Suprapubic skin (tissue), 4 donors: Measurements from ENCODE around the gene GFY. TPM values are rescaled to one million over a fixed set of nuclear protein-coding genes. Genes with fewer than 3 reads are reported as not detected.

ENCODE experiments used
- DNase-seq, 2 donors: peaks; one replicate each; pipeline ENCODE4 v3.0.0-alpha.2; 2019; ENCODE audit warnings: low spot score in 2 of 2
- H3K27ac ChIP-seq: fragments of 200-600 bp; sonication (generic); one replicate; pipeline ENCODE4 v1.5.1; 2019
- H3K27me3 ChIP-seq: fragments of 200-600 bp; sonication (generic); one replicate; pipeline ENCODE4 v1.5.1; 2019
- H3K36me3 ChIP-seq: fragments of 200-600 bp; sonication (generic); one replicate; pipeline ENCODE4 v1.5.1; 2019
- H3K4me1 ChIP-seq: fragments of 200-600 bp; sonication (generic); one replicate; pipeline ENCODE4 v1.5.1; 2019
- H3K4me3 ChIP-seq: fragments of 200-600 bp; sonication (generic); one replicate; pipeline ENCODE4 v1.5.1; 2019; ENCODE audit warnings: mild to moderate bottlenecking
- H3K9me3 ChIP-seq: fragments of 200-600 bp; sonication (generic); one replicate; pipeline ENCODE4 v1.5.1; 2019
- EP300 ChIP-seq: sonication (generic); formaldehyde crosslinking; IDR thresholded peaks from one replicate; pipeline ENCODE4 v1.6.1; 2017; ENCODE audit warnings: antibody characterized with exemption
- POLR2A ChIP-seq, 2 donors: fragments of 450-650 bp; IDR thresholded peaks; one replicate each; pipeline ENCODE4 v1.6.1; 2017; ENCODE audit warnings: antibody characterized with exemption in 2 of 2, mild to moderate bottlenecking in 2 of 2, moderate library complexity in 2 of 2
- POLR2AphosphoS5 ChIP-seq, 3 donors: sonication (generic); formaldehyde crosslinking; IDR thresholded peaks; one replicate each; pipeline ENCODE4 v1.6.1; 2017; ENCODE audit warnings: antibody characterized with exemption in 3 of 3
- WGBS: methylation state at CpG from one replicate; pipeline ENCODE4 v1.1.5; 2018; 5-methylcytosine and 5-hydroxymethylcytosine counted together
- total RNA-seq, 4 donors: library from RNA; depleted of rRNA; stranded (reverse); fragments of >200 nt; gene quantifications; one replicate each; pipeline ENCODE4 v1.1.0, GENCODE V29; 2016
- TF ChIP-seq, protein P1 (sequence below), 2 donors: fragments of 200-600 bp in 1 of 2; fragments of 450-650 bp in 1 of 2; sonication (generic) in 1 of 2; IDR thresholded peaks; one replicate each; pipeline ENCODE4 v1.5.1; 2016 to 2019; ENCODE audit warnings: antibody characterized with exemption in 2 of 2, mild to moderate bottlenecking in 1 of 2, moderate library complexity in 1 of 2

Gene GFY
- total RNA-seq, 4 donors from 2014 or later = not detected

DNA sequence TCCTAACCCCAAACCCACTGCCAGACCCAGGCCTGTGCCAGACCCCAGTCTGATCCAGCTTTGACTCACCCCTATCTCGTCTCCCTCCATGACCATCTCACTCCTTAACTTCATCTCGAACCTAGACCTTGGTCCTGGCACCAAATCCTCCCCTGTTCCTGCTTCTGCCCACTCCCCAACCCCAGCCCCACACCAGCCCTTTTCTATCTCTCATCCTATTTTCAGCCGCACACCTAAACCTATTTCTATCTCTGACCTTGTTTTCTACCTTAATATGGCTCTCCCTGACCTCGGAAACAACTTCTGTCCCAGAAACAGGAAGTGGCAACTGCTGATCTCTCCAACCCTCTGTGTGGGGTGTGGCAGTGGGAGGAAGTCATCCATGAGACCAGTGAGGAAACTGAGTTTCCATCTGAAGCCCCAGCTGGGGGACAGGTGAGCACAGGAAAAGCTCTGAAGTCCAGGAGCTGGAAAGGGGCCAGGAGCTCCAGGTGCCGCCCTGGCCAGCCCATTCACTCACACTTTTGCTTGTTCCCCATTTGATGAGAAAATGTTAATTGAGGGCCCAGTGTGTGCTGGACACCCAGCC is 15.7 kb upstream of the GFY start:
- Histone ChIP-seq H3K4me1 (no peaks in the 10 kb centered on the region), H3K9me3 (no peaks in the 10 kb centered on the region), H3K27me3 (no peaks in the 10 kb centered on the region), H3K36me3 (no peaks in the 10 kb centered on the region), H3K27ac (no peak overlapping the region), H3K4me3 (no peak overlapping the region)
- 78% methylated on average over 5 of the region's 5 CpGs for WGBS
- TF ChIP-seq POLR2AphosphoS5 (IDR thresholded peaks at IDR 0.05) = no peak
- TF ChIP-seq, protein P1, sequence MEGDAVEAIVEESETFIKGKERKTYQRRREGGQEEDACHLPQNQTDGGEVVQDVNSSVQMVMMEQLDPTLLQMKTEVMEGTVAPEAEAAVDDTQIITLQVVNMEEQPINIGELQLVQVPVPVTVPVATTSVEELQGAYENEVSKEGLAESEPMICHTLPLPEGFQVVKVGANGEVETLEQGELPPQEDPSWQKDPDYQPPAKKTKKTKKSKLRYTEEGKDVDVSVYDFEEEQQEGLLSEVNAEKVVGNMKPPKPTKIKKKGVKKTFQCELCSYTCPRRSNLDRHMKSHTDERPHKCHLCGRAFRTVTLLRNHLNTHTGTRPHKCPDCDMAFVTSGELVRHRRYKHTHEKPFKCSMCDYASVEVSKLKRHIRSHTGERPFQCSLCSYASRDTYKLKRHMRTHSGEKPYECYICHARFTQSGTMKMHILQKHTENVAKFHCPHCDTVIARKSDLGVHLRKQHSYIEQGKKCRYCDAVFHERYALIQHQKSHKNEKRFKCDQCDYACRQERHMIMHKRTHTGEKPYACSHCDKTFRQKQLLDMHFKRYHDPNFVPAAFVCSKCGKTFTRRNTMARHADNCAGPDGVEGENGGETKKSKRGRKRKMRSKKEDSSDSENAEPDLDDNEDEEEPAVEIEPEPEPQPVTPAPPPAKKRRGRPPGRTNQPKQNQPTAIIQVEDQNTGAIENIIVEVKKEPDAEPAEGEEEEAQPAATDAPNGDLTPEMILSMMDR (IDR thresholded peaks at IDR 0.05) = no peak
- TF ChIP-seq EP300 = no peak
- no peak for TF ChIP-seq POLR2A (IDR thresholded peaks at IDR 0.05)
- DNase-seq = no peak

DNA sequence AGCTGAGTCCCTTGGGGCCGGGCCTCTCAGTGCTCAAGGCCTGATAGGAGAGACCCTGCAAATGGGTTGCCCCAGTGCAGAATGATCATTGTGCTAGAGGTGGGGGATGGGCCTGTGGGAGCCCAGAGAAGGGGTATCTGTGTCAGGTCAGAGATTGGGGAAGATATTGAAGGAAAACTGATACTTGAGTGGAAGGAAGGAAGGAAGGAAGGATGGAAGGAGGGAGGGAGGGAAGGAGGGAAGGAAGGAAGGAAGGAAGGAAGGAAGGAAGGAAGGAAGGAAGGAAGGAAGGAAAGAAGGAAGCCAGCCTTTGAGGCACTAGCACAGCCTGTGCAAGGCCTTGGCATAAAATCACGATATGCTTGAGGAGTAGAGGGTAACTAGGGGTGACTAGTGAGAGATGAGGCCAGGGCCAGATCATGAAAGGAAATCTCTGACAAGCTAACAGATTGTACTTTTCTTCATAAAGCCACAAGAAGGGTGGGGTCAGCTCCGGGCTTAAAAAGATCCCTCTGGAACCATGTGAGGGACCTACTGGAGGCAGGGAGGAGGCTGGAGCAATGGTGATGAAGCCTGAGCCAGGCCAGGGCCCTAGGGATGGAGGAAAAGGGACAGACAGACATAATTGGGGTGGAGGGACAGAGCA is 13.4 kb upstream of the GFY start:
- no peak for TF ChIP-seq POLR2A (IDR thresholded peaks at IDR 0.05)
- TF ChIP-seq, protein P1 (IDR thresholded peaks at IDR 0.05) = no peak
- TF ChIP-seq EP300 = no peak
- no peak overlapping the region for H3K4me3 ChIP-seq
- no peaks in the 10 kb centered on the region for H3K4me1 ChIP-seq
- DNase-seq = no peak
- H3K27ac ChIP-seq = no peak overlapping the region
- 84% methylated on average over 3 of the region's 3 CpGs for WGBS
- no peaks in the 10 kb centered on the region for H3K36me3 ChIP-seq
- H3K9me3 ChIP-seq = no peaks in the 10 kb centered on the region
- peaks cover 16% of the 10 kb centered on the region for H3K27me3 ChIP-seq

- WGBS = 94% methylated on average over 4 of the region's 9 CpGs
- DNase-seq = no peak
- H3K27ac ChIP-seq = no peak overlapping the region
- peaks cover 30% of the 10 kb centered on the region for H3K27me3 ChIP-seq
- no peak for TF ChIP-seq POLR2A (IDR thresholded peaks at IDR 0.05)
- TF ChIP-seq EP300 = no peak
- TF ChIP-seq, protein P1 (IDR thresholded peaks at IDR 0.05) = no peak
- TF ChIP-seq POLR2AphosphoS5 (IDR thresholded peaks at IDR 0.05) = no peak
- H3K9me3 ChIP-seq = no peaks in the 10 kb centered on the region
- H3K36me3 ChIP-seq = no peaks in the 10 kb centered on the region
- no peaks in the 10 kb centered on the region for H3K4me1 ChIP-seq
- no peak overlapping the region for H3K4me3 ChIP-seq
Measured at GRCh38 chr19:49413348-49413747, 11.8 kb upstream of the GFY start.

- 76% methylated on average over 3 of the region's 3 CpGs for WGBS
- H3K9me3 ChIP-seq = no peaks in the 10 kb centered on the region
- H3K27ac ChIP-seq = no peak overlapping the region
- H3K36me3 ChIP-seq = no peaks in the 10 kb centered on the region
- H3K27me3 ChIP-seq = peaks cover 39% of the 10 kb centered on the region
- H3K4me3 ChIP-seq = no peak overlapping the region
- TF ChIP-seq, protein P1 (IDR thresholded peaks at IDR 0.05) = no peak
- no peak for TF ChIP-seq EP300
- no peak for TF ChIP-seq POLR2AphosphoS5 (IDR thresholded peaks at IDR 0.05)
- TF ChIP-seq POLR2A (IDR thresholded peaks at IDR 0.05) = no peak
- H3K4me1 ChIP-seq = no peaks in the 10 kb centered on the region
- DNase-seq = no peak
Measured at GRCh38 chr19:49414256-49414655, 10.9 kb upstream of the GFY start.

DNA sequence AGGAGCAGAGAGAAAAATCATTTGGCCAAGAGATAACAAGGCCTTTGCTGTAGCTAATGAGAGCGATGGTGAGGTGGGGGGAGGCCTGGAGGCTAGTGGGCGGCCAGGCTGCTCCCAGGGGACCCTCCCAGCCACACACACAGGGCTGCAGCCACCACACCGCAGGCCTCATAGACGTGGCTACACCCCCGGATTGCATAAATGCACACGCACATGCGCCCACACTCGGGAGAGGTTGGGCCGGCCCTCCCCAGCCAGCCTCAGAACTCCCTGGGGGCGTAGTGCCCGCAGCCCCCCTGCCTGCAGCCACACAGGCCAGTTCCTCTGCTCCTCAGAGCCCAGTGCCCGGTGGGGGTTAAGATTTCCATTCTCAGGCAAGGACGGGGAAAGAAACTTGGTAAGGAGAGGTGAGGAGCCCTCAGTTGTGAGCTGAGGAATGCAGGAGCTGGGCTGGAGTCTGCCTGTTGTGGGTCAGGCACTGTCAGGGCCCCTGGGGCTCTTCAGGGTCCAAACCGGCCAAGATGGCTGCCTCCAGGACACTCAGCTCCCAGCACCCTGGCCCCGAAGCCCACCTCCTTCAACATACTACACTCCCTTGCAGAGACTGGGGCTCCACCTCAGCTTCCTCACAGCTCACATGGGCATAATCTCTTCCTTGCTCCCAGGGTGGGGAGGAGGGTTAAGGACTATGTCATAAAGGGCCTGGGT is 9.9 kb upstream of the GFY start:
- H3K9me3 ChIP-seq = no peaks in the 10 kb centered on the region
- peaks cover 49% of the 10 kb centered on the region for H3K27me3 ChIP-seq
- H3K27ac ChIP-seq = no peak overlapping the region
- no peaks in the 10 kb centered on the region for H3K4me1 ChIP-seq
- 57% methylated on average over 8 of the region's 15 CpGs for WGBS
- DNase-seq = no peak
- TF ChIP-seq POLR2AphosphoS5 (IDR thresholded peaks at IDR 0.05) = no peak
- TF ChIP-seq, protein P1 (IDR thresholded peaks at IDR 0.05) = no peak
- TF ChIP-seq POLR2A (IDR thresholded peaks at IDR 0.05) = no peak
- no peak for TF ChIP-seq EP300
- no peaks in the 10 kb centered on the region for H3K36me3 ChIP-seq
- no peak overlapping the region for H3K4me3 ChIP-seq
